ENCODE measurements around the gene RGPD3. TPM values are rescaled to one million over a fixed set of nuclear protein-coding genes. Genes with fewer than 3 reads are reported as not detected.
"Not testable (repeated sequence)": the region's sequence is repeated elsewhere in the genome, so short reads cannot be mapped to it uniquely, and the experiment has no call there.

The RGPD3 gene
- total and polyA plus RNA-seq, 2 donors (not counting 1 experiment from before 2014, with no cell fraction given) = 0.16 to 0.37 TPM

- H3K27ac ChIP-seq (ENCODE audit: low read length in 2 of 2); H3K4me1 Mint-ChIP-seq; H4K20me1 ChIP-seq (ENCODE audit: control insufficient read depth, insufficient read depth, low read length, poor library complexity, severe bottlenecking); H3K4me3 Mint-ChIP-seq; H3K27me3 Mint-ChIP-seq; H3K27me3 ChIP-seq (replicated peaks in 1 of 4; ENCODE audit: control extremely low read depth in 1 of 4, control insufficient read depth in 3 of 4, insufficient read depth in 4 of 4, low read length in 3 of 4); H3K4me1 ChIP-seq (ENCODE audit: control insufficient read depth in 2 of 2, insufficient read depth in 2 of 2, low read length in 2 of 2); DNase-seq; H3K79me2 ChIP-seq (ENCODE audit: control insufficient read depth, insufficient read depth, low read length); H3K36me3 ChIP-seq (replicated peaks in 1 of 2; ENCODE audit: control extremely low read depth in 1 of 2, control insufficient read depth in 1 of 2, extremely low read depth in 1 of 2, insufficient read depth in 2 of 2, low read length in 1 of 2); H3K4me3 ChIP-seq (ENCODE audit: control extremely low read depth in 1 of 5, extremely low read depth in 1 of 5, insufficient read depth in 1 of 5, low read depth in 2 of 5, low read length in 4 of 5); POLR2A ChIA-PET; H3K9ac ChIP-seq (ENCODE audit: low read length); ATAC-seq (ENCODE audit: low read depth); H2AFZ ChIP-seq (ENCODE audit: insufficient read depth, low read depth, low read length, poor library complexity, severe bottlenecking); CTCF ChIA-PET; H3K27ac Mint-ChIP-seq; intact Hi-C loops (cut with micrococcal nuclease); H3K4me2 ChIP-seq (replicated peaks; ENCODE audit: low read depth, low read length, poor library complexity, severe bottlenecking); H3K9me3 ChIP-seq (ENCODE audit: control extremely low read depth in 1 of 3, control insufficient read depth in 2 of 3, insufficient read depth in 1 of 3, low read length in 2 of 3); H3K9me3 Mint-ChIP-seq (ENCODE audit: insufficient read depth): not testable (repeated sequence)
- no CpG with 5 or more reads among the region's 3 CpGs for WGBS (ENCODE audit: insufficient coverage)
These were observed 99.0 kb downstream of the RGPD3 start for GRCh38 chr2:106369182-106369581.

GRCh38 chr2:106366204-106366885 is 101.9 kb downstream of the RGPD3 start:
- H3K27me3 ChIP-seq (replicated peaks in 1 of 4; ENCODE audit: control extremely low read depth in 1 of 4, control insufficient read depth in 3 of 4, insufficient read depth in 4 of 4, low read length in 3 of 4) = no peaks in the 10 kb centered on the region
- H3K4me1 Mint-ChIP-seq = no peaks in the 10 kb centered on the region
- ChIA-PET POLR2A (no interaction called here), CTCF (no interaction called here)
- H2AFZ ChIP-seq (ENCODE audit: insufficient read depth, low read depth, low read length, poor library complexity, severe bottlenecking) = no peak overlapping the region
- intact Hi-C loops (cut with micrococcal nuclease) = no loop called here
- TF ChIP-seq, protein P1, sequence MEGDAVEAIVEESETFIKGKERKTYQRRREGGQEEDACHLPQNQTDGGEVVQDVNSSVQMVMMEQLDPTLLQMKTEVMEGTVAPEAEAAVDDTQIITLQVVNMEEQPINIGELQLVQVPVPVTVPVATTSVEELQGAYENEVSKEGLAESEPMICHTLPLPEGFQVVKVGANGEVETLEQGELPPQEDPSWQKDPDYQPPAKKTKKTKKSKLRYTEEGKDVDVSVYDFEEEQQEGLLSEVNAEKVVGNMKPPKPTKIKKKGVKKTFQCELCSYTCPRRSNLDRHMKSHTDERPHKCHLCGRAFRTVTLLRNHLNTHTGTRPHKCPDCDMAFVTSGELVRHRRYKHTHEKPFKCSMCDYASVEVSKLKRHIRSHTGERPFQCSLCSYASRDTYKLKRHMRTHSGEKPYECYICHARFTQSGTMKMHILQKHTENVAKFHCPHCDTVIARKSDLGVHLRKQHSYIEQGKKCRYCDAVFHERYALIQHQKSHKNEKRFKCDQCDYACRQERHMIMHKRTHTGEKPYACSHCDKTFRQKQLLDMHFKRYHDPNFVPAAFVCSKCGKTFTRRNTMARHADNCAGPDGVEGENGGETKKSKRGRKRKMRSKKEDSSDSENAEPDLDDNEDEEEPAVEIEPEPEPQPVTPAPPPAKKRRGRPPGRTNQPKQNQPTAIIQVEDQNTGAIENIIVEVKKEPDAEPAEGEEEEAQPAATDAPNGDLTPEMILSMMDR (IDR thresholded peaks at IDR 0.05) = no peak
- TF ChIP-seq EZH2 (IDR thresholded peaks at IDR 0.05; ENCODE audit: borderline replicate concordance, insufficient read depth, low read depth, low read length, poor library complexity, severe bottlenecking) = no peak
- H4K20me1 ChIP-seq (ENCODE audit: control insufficient read depth, insufficient read depth, low read length, poor library complexity, severe bottlenecking) = no peaks in the 10 kb centered on the region
- H3K27ac Mint-ChIP-seq = no peak overlapping the region
- H3K27me3 Mint-ChIP-seq = peaks cover 12% of the 10 kb centered on the region
- H3K4me3 Mint-ChIP-seq = no peak overlapping the region
- H3K9me3 Mint-ChIP-seq (ENCODE audit: insufficient read depth) = no peaks in the 10 kb centered on the region
- ATAC-seq (ENCODE audit: low read depth) = no peak
- no peaks in the 10 kb centered on the region for H3K36me3 ChIP-seq (replicated peaks in 1 of 2; ENCODE audit: control extremely low read depth in 1 of 2, control insufficient read depth in 1 of 2, extremely low read depth in 1 of 2, insufficient read depth in 2 of 2, low read length in 1 of 2)
- DNase-seq = no peak
- no peaks in the 10 kb centered on the region for H3K79me2 ChIP-seq (ENCODE audit: control insufficient read depth, insufficient read depth, low read length)
- H3K4me1 ChIP-seq (ENCODE audit: control insufficient read depth in 2 of 2, insufficient read depth in 2 of 2, low read length in 2 of 2) = no peaks in the 10 kb centered on the region
- H3K9ac ChIP-seq (ENCODE audit: low read length) = no peak overlapping the region
- no peak overlapping the region for H3K4me3 ChIP-seq (ENCODE audit: control extremely low read depth in 1 of 5, extremely low read depth in 1 of 5, insufficient read depth in 1 of 5, low read depth in 2 of 5, low read length in 4 of 5)
- no peaks in the 10 kb centered on the region for H3K9me3 ChIP-seq (ENCODE audit: control extremely low read depth in 1 of 3, control insufficient read depth in 2 of 3, insufficient read depth in 1 of 3, low read length in 2 of 3)
- H3K27ac ChIP-seq (ENCODE audit: low read length in 2 of 2) = no peak overlapping the region
- 90% methylated on average over 6 of the region's 12 CpGs for WGBS (ENCODE audit: insufficient coverage)
- H3K4me2 ChIP-seq (replicated peaks; ENCODE audit: low read depth, low read length, poor library complexity, severe bottlenecking) = no peak overlapping the region

All from B cell (primary cell).